Smooth muscle cell (in vitro differentiated cells): ENCODE results near the gene AREL1. TPM values are rescaled to one million over a fixed set of nuclear protein-coding genes. Genes with fewer than 3 reads are reported as not detected.

Source experiments
- DNase-seq: peaks from one replicate; lab custom pipeline; 2025; ENCODE audit not compliant: unreplicated experiment; lab: John Stamatoyannopoulos, UW
- H2AFZ ChIP-seq: fragments of 200-600 bp; sonication (generic); 2 replicates; pipeline ENCODE4 v1.6.0; 2016; ENCODE audit warnings: antibody characterized with exemption, low read depth, mild to moderate bottlenecking
- H3F3A ChIP-seq: fragments of 200-600 bp; sonication (generic); 2 replicates; pipeline ENCODE4 v1.6.0; 2017; ENCODE audit warnings: antibody characterized with exemption, low read depth
- H3K27ac ChIP-seq: fragments of 200-600 bp; sonication (generic); 2 replicates; pipeline ENCODE4 v1.5.1; 2016; ENCODE audit warnings: low read depth, mild to moderate bottlenecking
- H3K27me3 ChIP-seq: fragments of 200-600 bp; sonication (generic); 2 replicates; pipeline ENCODE4 v1.6.1; 2016; ENCODE audit warnings: low read depth, mild to moderate bottlenecking
- H3K36me3 ChIP-seq: fragments of 200-600 bp; sonication (generic); 2 replicates; pipeline ENCODE4 v1.5.1; 2016; ENCODE audit warnings: low read depth
- H3K4me1 ChIP-seq: fragments of 200-600 bp; sonication (generic); 2 replicates; pipeline ENCODE4 v1.5.1; 2016; ENCODE audit warnings: low read depth
- H3K4me2 ChIP-seq: fragments of 200-600 bp; sonication (generic); 2 replicates; pipeline ENCODE4 v1.6.0; 2016; ENCODE audit warnings: mild to moderate bottlenecking
- H3K4me3 ChIP-seq: fragments of 200-600 bp; sonication (generic); 2 replicates; pipeline ENCODE4 v1.5.1; 2016; ENCODE audit warnings: mild to moderate bottlenecking
- H3K79me2 ChIP-seq: fragments of 200-600 bp; sonication (generic); 2 replicates; pipeline ENCODE4 v1.6.0; 2016; ENCODE audit warnings: low read depth, mild to moderate bottlenecking
- H3K9ac ChIP-seq: fragments of 200-600 bp; sonication (generic); 2 replicates; pipeline ENCODE4 v1.6.0; 2016; ENCODE audit warnings: low read depth
- H3K9me3 ChIP-seq: fragments of 200-600 bp; sonication (generic); replicated peaks from 2 replicates; pipeline ENCODE4 v1.5.1; 2016; ENCODE audit warnings: low read depth
- H4K20me1 ChIP-seq: fragments of 200-600 bp; sonication (generic); 2 replicates; pipeline ENCODE4 v1.6.0; 2016; ENCODE audit warnings: low read depth
- WGBS: methylation state at CpG from one replicate; pipeline ENCODE4 v1.1.7; 2016; ENCODE audit warnings: low lambda C conversion rate; 5-methylcytosine and 5-hydroxymethylcytosine counted together
- polyA plus RNA-seq: library from polyadenylated mRNA; unstranded; fragments of >200 nt; fragmentation: Nextera tagmentation; extraction: Ambion mirVana; gene quantifications from 2 replicates; pipeline ENCODE4 v1.2.1, GENCODE V29; 2016
- total RNA-seq: library from RNA; depleted of rRNA; stranded (reverse); fragments of >200 nt; gene quantifications from 2 replicates; pipeline ENCODE4 v1.2.3, GENCODE V29; 2014
- TF ChIP-seq, protein P1 (sequence below): fragments of 200-600 bp; sonication (generic); IDR thresholded peaks from 2 replicates; pipeline ENCODE4 v1.5.1; 2017; ENCODE audit warnings: borderline replicate concordance, mild to moderate bottlenecking, antibody characterized with exemption; ENCODE audit not compliant: insufficient read depth, poor library complexity, severe bottlenecking

Gene AREL1
- total and polyA plus RNA-seq, 2 experiments from 2014 or later, result 9.4 to 33.5 TPM

DNA sequence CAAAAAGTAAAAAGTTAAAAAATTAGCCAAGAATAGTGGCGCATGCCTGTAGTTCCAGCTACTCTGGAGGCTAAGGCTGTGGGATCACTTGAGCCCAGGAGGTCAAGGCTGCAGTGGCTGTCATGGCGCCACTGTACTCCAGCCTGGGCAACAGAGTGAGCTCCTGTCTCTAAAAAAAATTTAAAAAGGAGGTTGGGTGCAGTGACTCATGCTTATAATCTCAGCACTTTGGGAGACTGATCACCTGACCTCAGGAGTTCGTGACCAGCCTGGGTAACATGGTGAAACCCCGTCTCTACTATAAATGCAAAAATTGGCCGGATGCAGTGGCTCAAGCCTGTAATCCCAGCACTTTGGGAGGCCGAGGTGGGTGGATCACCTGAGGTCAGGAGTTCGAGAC is 42.0 kb upstream of the AREL1 start:
- no peak for DNase-seq
- Histone ChIP-seq H2AFZ (no peak overlapping the region), H3K4me1 (no peaks in the 10 kb centered on the region), H3K79me2 (no peaks in the 10 kb centered on the region), H3K27me3 (no peaks in the 10 kb centered on the region), H3K27ac (no peak overlapping the region), H3K4me2 (no peak overlapping the region), H3K9me3 (no peaks in the 10 kb centered on the region), H3K9ac (no peak overlapping the region), H3F3A (no peaks in the 10 kb centered on the region), H3K36me3 (no peaks in the 10 kb centered on the region), H4K20me1 (no peaks in the 10 kb centered on the region), H3K4me3 (no peak overlapping the region)
- TF ChIP-seq, protein P1, sequence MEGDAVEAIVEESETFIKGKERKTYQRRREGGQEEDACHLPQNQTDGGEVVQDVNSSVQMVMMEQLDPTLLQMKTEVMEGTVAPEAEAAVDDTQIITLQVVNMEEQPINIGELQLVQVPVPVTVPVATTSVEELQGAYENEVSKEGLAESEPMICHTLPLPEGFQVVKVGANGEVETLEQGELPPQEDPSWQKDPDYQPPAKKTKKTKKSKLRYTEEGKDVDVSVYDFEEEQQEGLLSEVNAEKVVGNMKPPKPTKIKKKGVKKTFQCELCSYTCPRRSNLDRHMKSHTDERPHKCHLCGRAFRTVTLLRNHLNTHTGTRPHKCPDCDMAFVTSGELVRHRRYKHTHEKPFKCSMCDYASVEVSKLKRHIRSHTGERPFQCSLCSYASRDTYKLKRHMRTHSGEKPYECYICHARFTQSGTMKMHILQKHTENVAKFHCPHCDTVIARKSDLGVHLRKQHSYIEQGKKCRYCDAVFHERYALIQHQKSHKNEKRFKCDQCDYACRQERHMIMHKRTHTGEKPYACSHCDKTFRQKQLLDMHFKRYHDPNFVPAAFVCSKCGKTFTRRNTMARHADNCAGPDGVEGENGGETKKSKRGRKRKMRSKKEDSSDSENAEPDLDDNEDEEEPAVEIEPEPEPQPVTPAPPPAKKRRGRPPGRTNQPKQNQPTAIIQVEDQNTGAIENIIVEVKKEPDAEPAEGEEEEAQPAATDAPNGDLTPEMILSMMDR, result no peak
- WGBS, result 87% methylated on average over 7 of the region's 7 CpGs

DNA sequence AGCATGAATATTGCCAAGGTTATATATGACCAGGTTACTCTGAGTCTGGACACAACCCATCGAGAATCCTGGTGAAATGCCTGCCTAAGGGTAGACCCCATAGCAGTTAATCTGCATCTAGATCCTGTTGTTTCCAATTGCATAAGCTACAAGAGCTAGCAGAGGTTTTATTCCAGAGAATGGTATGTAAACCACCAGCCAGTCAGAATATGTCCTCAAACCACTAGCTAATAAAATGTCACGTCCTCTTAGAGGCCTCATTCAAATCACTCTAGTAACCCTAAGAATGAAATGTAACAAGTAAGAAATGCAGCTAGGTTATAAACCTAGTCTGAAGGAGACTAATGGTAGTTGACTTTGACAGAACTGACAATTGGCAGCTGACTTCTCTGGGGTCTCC is 41.3 kb upstream of the AREL1 start:
- Histone ChIP-seq H3F3A (no peaks in the 10 kb centered on the region), H3K27me3 (no peaks in the 10 kb centered on the region), H3K36me3 (no peaks in the 10 kb centered on the region), H3K4me3 (no peak overlapping the region), H4K20me1 (no peaks in the 10 kb centered on the region), H3K79me2 (no peaks in the 10 kb centered on the region), H3K9me3 (no peaks in the 10 kb centered on the region), H3K4me2 (no peak overlapping the region), H3K27ac (no peak overlapping the region), H3K9ac (no peak overlapping the region), H2AFZ (no peak overlapping the region), H3K4me1 (no peaks in the 10 kb centered on the region)
- TF ChIP-seq, protein P1, result no peak
- WGBS, result 70% methylated on average over 2 of the region's 2 CpGs
- DNase-seq, result no peak

DNA sequence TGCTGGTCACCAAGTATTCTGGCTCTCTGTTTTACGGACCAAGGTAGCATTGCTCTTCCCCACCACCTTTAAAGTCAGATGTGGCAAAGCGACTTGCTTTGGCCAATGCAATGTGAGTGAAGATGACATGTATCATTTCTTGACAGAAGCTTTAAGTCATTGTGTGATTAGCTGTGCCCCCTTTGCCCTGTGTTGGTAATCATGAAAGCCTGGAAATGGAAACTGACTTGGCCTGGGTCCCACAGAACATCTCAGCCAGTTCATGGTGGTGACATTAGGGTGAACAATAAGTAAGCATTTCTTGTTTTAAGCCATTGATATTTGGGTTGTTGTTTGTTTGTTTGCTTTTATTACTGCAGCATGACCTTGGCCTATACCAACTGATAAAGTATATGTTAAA is 34.4 kb upstream of the AREL1 start:
- no peaks in the 10 kb centered on the region for H3F3A ChIP-seq
- no peaks in the 10 kb centered on the region for H3K4me1 ChIP-seq
- no peaks in the 10 kb centered on the region for H3K79me2 ChIP-seq
- TF ChIP-seq, protein P1, result no peak
- no peak for DNase-seq
- no peak overlapping the region for H3K9ac ChIP-seq
- H3K36me3 ChIP-seq, result no peaks in the 10 kb centered on the region
- H4K20me1 ChIP-seq, result no peaks in the 10 kb centered on the region
- H3K27ac ChIP-seq, result no peak overlapping the region
- no peak overlapping the region for H3K4me2 ChIP-seq
- no peak overlapping the region for H3K4me3 ChIP-seq
- no peaks in the 10 kb centered on the region for H3K9me3 ChIP-seq
- WGBS, result 97% methylated on average over 2 of the region's 2 CpGs
- no peaks in the 10 kb centered on the region for H3K27me3 ChIP-seq
- no peak overlapping the region for H2AFZ ChIP-seq

DNA sequence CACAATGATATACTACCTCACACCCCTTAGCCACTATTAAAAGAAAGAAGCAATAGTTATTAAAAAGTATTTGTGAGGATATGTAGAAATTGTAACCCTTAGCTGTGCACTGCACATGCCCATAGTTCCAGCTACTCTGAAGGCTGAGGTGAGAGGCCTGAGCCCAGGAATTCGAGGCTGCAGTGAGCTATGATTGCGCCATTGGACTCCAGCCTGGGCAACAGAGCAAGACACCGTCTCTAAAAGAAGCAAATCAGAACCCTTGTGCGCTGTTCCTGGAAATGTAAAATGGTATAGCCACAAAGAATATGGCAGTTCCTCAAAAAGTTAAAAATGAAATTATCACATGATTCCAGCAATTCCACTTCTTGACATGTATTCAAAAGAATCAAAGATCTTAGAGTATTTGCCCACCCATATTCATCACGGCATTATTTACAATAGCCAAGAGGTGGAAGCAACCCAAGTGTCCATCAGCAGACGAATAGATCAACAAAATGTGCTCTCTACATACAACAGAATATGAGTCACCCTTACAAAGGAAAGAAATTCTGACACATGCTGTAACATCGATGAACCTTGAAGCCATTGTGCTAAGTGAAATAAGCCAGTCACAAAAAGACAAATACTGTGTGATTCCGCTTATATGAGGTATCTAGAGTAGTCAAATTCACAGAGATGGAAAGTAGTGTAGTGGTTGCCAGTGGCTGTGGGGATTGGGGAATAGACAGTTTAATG is 26.6 kb upstream of the AREL1 start:
- Histone ChIP-seq H2AFZ (no peak overlapping the region), H3K27me3 (no peaks in the 10 kb centered on the region), H3K9ac (no peak overlapping the region), H4K20me1 (no peaks in the 10 kb centered on the region), H3K79me2 (no peaks in the 10 kb centered on the region), H3K4me3 (no peak overlapping the region), H3K9me3 (no peaks in the 10 kb centered on the region), H3K36me3 (peaks cover 14% of the 10 kb centered on the region), H3K27ac (no peak overlapping the region), H3F3A (no peaks in the 10 kb centered on the region), H3K4me1 (no peaks in the 10 kb centered on the region), H3K4me2 (no peak overlapping the region)
- TF ChIP-seq, protein P1, result no peak
- no peak for DNase-seq
- 95% methylated on average over 8 of the region's 8 CpGs for whole genome bisulfite sequencing
